ENCODE results near the gene PKMYT1. TPM values are rescaled to one million over a fixed set of nuclear protein-coding genes. Genes with fewer than 3 reads are reported as not detected.

Gene PKMYT1
- total and polyA plus RNA-seq, 9 of the 15 experiments (the other 6 are each of a cell fraction or from before 2014, with no cell fraction given) = 8.7 to 201 (median 37.8) TPM

- TF ChIP-seq ZNF518B (CRISPR knock-in tag; IDR thresholded peaks at IDR 0.05) (no peak), SP1 (CRISPR knock-in tag; IDR thresholded peaks at IDR 0.05) (peak; percentile 28; the same call in 1 of the 2 replicates), XRCC3 (IDR thresholded peaks at IDR 0.05) (no peak), SIN3A (IDR thresholded peaks at IDR 0.05; ENCODE audit: borderline replicate concordance in 2 of 2, control insufficient read depth in 1 of 2, low read depth in 2 of 2, low read length in 2 of 2) (no peak; a peak in 1 of 4 replicates), NR4A1 (CRISPR knock-in tag; IDR thresholded peaks at IDR 0.05) (no peak), NR4A1 (tag; IDR thresholded peaks at IDR 0.05) (no peak), BCOR (IDR thresholded peaks at IDR 0.05) (no peak), KDM5B (IDR thresholded peaks at IDR 0.05; ENCODE audit: insufficient replicate concordance, low read depth, low read length) (peak; percentile 43), PHF8 (IDR thresholded peaks at IDR 0.05; ENCODE audit: borderline replicate concordance, low read length) (peak; percentile 36; the same call in 1 of the 2 replicates), ZNF224 (CRISPR knock-in tag; IDR thresholded peaks at IDR 0.05) (no peak), MCM5 (IDR thresholded peaks at IDR 0.05; ENCODE audit: low read depth) (no peak), BRCA1 (IDR thresholded peaks at IDR 0.05) (no peak), BRCA1 (CRISPR knock-in tag; IDR thresholded peaks at IDR 0.05) (0 out of 2 replicates have a peak, but pooled peaks have one; percentile 57), CCAR2 (IDR thresholded peaks at IDR 0.05; ENCODE audit: low read depth, low read length) (no peak), REST (IDR thresholded peaks at IDR 0.05; ENCODE audit: borderline replicate concordance) (no peak), REST (CRISPR knock-in tag; IDR thresholded peaks at IDR 0.05; ENCODE audit: low read depth) (0 out of 2 replicates have a peak, but pooled peaks have one; percentile 58), MED1 (CRISPR knock-in tag; IDR thresholded peaks at IDR 0.05; ENCODE audit: borderline replicate concordance) (no peak)
Measured at GRCh38 chr16:2964475-2965336, 15.5 kb downstream of the PKMYT1 start (continued).
